ENCODE results near the gene DDX25.

DNA sequence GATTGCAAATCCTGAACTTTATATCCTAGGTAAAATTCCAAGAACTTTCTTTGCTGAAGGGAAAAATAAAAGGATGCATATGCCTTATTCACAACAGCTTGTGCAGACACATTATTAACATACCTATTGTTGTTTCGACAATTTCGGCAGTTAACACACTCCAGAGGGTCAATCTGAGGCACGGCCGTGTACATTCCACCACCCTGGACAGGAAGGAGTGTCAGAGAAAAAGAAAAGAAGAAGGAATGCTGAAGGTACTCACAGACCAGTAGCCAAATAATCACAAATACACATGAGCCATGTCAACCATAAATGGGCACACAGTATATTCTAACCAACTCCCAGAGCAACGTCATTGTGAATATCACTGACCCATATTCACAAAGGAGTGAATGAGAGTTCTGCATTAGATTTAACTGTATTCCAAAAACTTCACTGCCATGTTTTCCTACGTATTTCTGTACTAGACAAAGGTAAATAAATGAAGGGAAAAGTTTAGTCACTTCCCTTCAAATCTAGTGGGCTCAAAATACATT lies 73.9 kb downstream of the DDX25 start:
- TF ChIP-seq, protein P1, sequence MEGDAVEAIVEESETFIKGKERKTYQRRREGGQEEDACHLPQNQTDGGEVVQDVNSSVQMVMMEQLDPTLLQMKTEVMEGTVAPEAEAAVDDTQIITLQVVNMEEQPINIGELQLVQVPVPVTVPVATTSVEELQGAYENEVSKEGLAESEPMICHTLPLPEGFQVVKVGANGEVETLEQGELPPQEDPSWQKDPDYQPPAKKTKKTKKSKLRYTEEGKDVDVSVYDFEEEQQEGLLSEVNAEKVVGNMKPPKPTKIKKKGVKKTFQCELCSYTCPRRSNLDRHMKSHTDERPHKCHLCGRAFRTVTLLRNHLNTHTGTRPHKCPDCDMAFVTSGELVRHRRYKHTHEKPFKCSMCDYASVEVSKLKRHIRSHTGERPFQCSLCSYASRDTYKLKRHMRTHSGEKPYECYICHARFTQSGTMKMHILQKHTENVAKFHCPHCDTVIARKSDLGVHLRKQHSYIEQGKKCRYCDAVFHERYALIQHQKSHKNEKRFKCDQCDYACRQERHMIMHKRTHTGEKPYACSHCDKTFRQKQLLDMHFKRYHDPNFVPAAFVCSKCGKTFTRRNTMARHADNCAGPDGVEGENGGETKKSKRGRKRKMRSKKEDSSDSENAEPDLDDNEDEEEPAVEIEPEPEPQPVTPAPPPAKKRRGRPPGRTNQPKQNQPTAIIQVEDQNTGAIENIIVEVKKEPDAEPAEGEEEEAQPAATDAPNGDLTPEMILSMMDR (IDR thresholded peaks at IDR 0.05) = no peak
- no peak for TF ChIP-seq POLR2AphosphoS5 (IDR thresholded peaks at IDR 0.05; ENCODE audit: insufficient read depth in 1 of 2, low read depth in 1 of 2)
- no peak for TF ChIP-seq POLR2A (IDR thresholded peaks at IDR 0.05)

Data from vagina (tissue), 2 donors.